PC-9 (cell line): ENCODE measurements around the gene AMPD1.

Experiments used
- CTCF ChIP-seq: fragments of 200-600 bp; sonication (generic); conservative IDR thresholded peaks from 2 replicates; pipeline ENCODE4 v1.6.1; 2017; ENCODE audit warnings: mixed run types, antibody characterized with exemption, mild to moderate bottlenecking, moderate library complexity
- EZH2 ChIP-seq: fragments of 200-600 bp; sonication (generic); IDR thresholded peaks from 2 replicates; pipeline ENCODE4 v1.8.0; 2017; ENCODE audit warnings: antibody characterized with exemption, low read depth

- TF ChIP-seq CTCF (no peak), EZH2 (no peak)
These were observed 35.1 kb downstream of the AMPD1 start for GRCh38 chr1:114660238-114660637.
